HCT116 (cell line): Measurements from ENCODE around the gene FAM53B. TPM values are rescaled to one million over a fixed set of nuclear protein-coding genes. Genes with fewer than 3 reads are reported as not detected.

Experiments used
- ATAC-seq: fragments of 200-7000 bp; cut with Tn5 transposase; 2 replicates; pipeline ENCODE4 v1.9.1; 2020; ENCODE audit warnings: mild to moderate bottlenecking, moderate library complexity
- BruUV-seq: library from RNA; stranded (reverse); fragments of 400-500 nt; replicated peaks from 2 replicates; lab custom pipeline; 2021; lab: Mats Ljungman, UMichigan
- CTCF ChIA-PET: fragments of 300-600 bp; sonication (Branson Sonifier 250); formaldehyde crosslinking; loops from one replicate; lab custom pipeline; 2021; ENCODE audit warnings: antibody characterized with exemption; lab: Charles Lee
- POLR2A ChIA-PET: fragments of 300-600, 350-600 bp; sonication (Branson Sonifier 250); formaldehyde crosslinking; loops from one replicate; lab custom pipeline; 2021; ENCODE audit warnings: antibody characterized with exemption; lab: Charles Lee
- RAD21 ChIA-PET, 2 experiments: fragments of 300-600 bp; sonication (Branson Sonifier 250); formaldehyde crosslinking; loops; one replicate each; lab custom pipeline; 2023; ENCODE audit warnings: low total read pairs in 2 of 2; ENCODE audit not compliant: uncharacterized antibody in 2 of 2, unreplicated experiment in 2 of 2, low non-redundant PET in 1 of 2; lab: Charles Lee
- DNase-seq: peaks from one replicate; pipeline ENCODE4 v3.0.0-alpha.2; 2010; ENCODE audit warnings: low read depth, low spot score
- H2AFZ ChIP-seq: fragments of 200-600 bp; shearing (Covaris generic), sonication (generic); 2 replicates; pipeline ENCODE4 v1.6.1; 2017; ENCODE audit warnings: low read depth, mixed run types, mixed read lengths, antibody characterized with exemption, low read length; ENCODE audit not compliant: poor library complexity, severe bottlenecking
- H3K27ac ChIP-seq: 2 replicates; pipeline ENCODE4 v1.5.1; 2012; ENCODE audit warnings: low read depth, low read length
- H3K27me3 ChIP-seq: fragments of 200-600 bp; sonication (generic); 2 replicates; pipeline ENCODE4 v1.6.1; 2016; ENCODE audit warnings: mixed run types, low read length, mixed read lengths; ENCODE audit not compliant: insufficient read depth
- H3K36me3 ChIP-seq, 2 experiments: fragments of 200-500 bp in 1 of 2; fragments of 200-600 bp in 1 of 2; sonication (Bioruptor generic) in 1 of 2; sonication (generic) in 1 of 2; 2 replicates each; pipeline versions ENCODE4 v1.5.1 to v1.6.1; 2014 to 2016; ENCODE audit warnings: low read length in 2 of 2, inconsistent platforms in 1 of 2, mixed read lengths in 1 of 2, mixed run types in 1 of 2; ENCODE audit not compliant: insufficient read depth in 2 of 2, control insufficient read depth in 1 of 2
- H3K4me1 ChIP-seq, 2 experiments: fragments of 200-600 bp in 1 of 2; sonication (generic) in 1 of 2; 2 replicates each; pipeline versions ENCODE4 v1.5.1 to v1.6.1; 2012 to 2017; ENCODE audit warnings: low read length in 2 of 2, inconsistent platforms in 1 of 2, mild to moderate bottlenecking in 1 of 2, mixed read lengths in 1 of 2, mixed run types in 1 of 2, moderate library complexity in 1 of 2; ENCODE audit not compliant: insufficient read depth in 2 of 2, control insufficient read depth in 1 of 2
- H3K4me2 ChIP-seq: fragments of 200-600 bp; sonication (generic); 2 replicates; pipeline ENCODE4 v1.6.1; 2017; ENCODE audit warnings: mixed run types, low read length, mixed read lengths
- H3K4me3 ChIP-seq, 2 experiments: fragments of 200-600 bp in 1 of 2; sonication (generic) in 1 of 2; replicated peaks in 1 of 2; 2 replicates each; pipeline ENCODE4 v1.5.1; 2011 to 2016; ENCODE audit warnings: low read length in 2 of 2, control low read depth in 1 of 2, low read depth in 1 of 2, mild to moderate bottlenecking in 1 of 2, mixed read lengths in 1 of 2, mixed run types in 1 of 2
- H3K79me2 ChIP-seq: fragments of 200-600 bp; sonication (generic); 2 replicates; pipeline ENCODE4 v1.6.1; 2017; ENCODE audit warnings: mild to moderate bottlenecking, mixed run types, low read length, moderate library complexity, mixed read lengths; ENCODE audit not compliant: insufficient read depth
- H3K9ac ChIP-seq: fragments of 200-600 bp; sonication (generic); 2 replicates; pipeline ENCODE4 v1.6.1; 2016; ENCODE audit warnings: low read length, mixed read lengths
- H3K9me2 ChIP-seq: fragments of 200-600 bp; sonication (generic), shearing (Covaris generic); 2 replicates; pipeline ENCODE4 v1.6.1; 2017; ENCODE audit warnings: mixed run types, mild to moderate bottlenecking, moderate library complexity; ENCODE audit not compliant: insufficient read depth
- H3K9me3 ChIP-seq, 2 experiments: fragments of 200-500 bp in 1 of 2; fragments of 200-600 bp in 1 of 2; sonication (Bioruptor generic) in 1 of 2; sonication (generic) in 1 of 2; 2 replicates each; pipeline ENCODE4 v1.6.1; 2014 to 2017; ENCODE audit warnings: low read length in 2 of 2, mixed read lengths in 2 of 2, inconsistent platforms in 1 of 2, low read depth in 1 of 2, mild to moderate bottlenecking in 1 of 2, mixed run types in 1 of 2, moderate library complexity in 1 of 2; ENCODE audit not compliant: control insufficient read depth in 1 of 2, insufficient read depth in 1 of 2
- H4K20me1 ChIP-seq: fragments of 200-600 bp; sonication (generic), shearing (Covaris generic); 2 replicates; pipeline ENCODE4 v1.6.1; 2017; ENCODE audit warnings: mixed run types, mild to moderate bottlenecking, moderate library complexity; ENCODE audit not compliant: insufficient read depth
- CBX3 ChIP-seq: IDR thresholded peaks from 2 replicates; pipeline ENCODE4 v1.6.1; 2012; ENCODE audit warnings: low read depth
- CEBPB ChIP-seq: IDR thresholded peaks from 2 replicates; pipeline ENCODE4 v1.6.1; 2012; ENCODE audit warnings: low read depth
- JUND ChIP-seq: IDR thresholded peaks from 2 replicates; pipeline ENCODE4 v1.6.1; 2012
- MAX ChIP-seq: IDR thresholded peaks from 2 replicates; pipeline ENCODE4 v1.6.1; 2012
- POLR2A ChIP-seq: IDR thresholded peaks from 2 replicates; pipeline ENCODE4 v1.7.0; 2011; ENCODE audit warnings: borderline replicate concordance; ENCODE audit not compliant: insufficient read depth, insufficient read length; ENCODE audit errors: extremely low read depth
- SRF ChIP-seq: IDR thresholded peaks from 2 replicates; pipeline ENCODE4 v1.6.1; 2012; ENCODE audit warnings: low read depth
- YY1 ChIP-seq: IDR thresholded peaks from 2 replicates; pipeline ENCODE4 v1.6.1; 2011; ENCODE audit warnings: low read length, low read depth, moderate library complexity, mild to moderate bottlenecking; ENCODE audit not compliant: insufficient replicate concordance; ENCODE audit errors: extremely low read depth
- ZBTB33 ChIP-seq: IDR thresholded peaks from 2 replicates; pipeline ENCODE4 v1.6.1; 2011; ENCODE audit warnings: mild to moderate bottlenecking, low read length, moderate library complexity; ENCODE audit not compliant: insufficient replicate concordance; ENCODE audit errors: extremely low read depth
- ZFX ChIP-seq: fragments of 450-650 bp; IDR thresholded peaks from 2 replicates; pipeline ENCODE4 v1.6.1; 2017
- intact Hi-C: fragments of 100-400 bp; cut with micrococcal nuclease; formaldehyde crosslinking; loops from 2 replicates; pipeline ENCODE4 v1.10.0; 2022
- total RNA-seq: library from RNA; stranded (reverse); gene quantifications from one replicate; pipeline ENCODE4 v1.2.1, GENCODE V29; 2021; ENCODE audit not compliant: unreplicated experiment
- TF ChIP-seq, protein P1 (sequence below), 3 experiments: fragments of 200-600 bp in 1 of 3; sonication (generic) in 1 of 3; IDR thresholded peaks in 2 of 3; conservative IDR thresholded peaks in 1 of 3; 2 replicates each; pipeline ENCODE4 v1.5.1; 2012 to 2017; ENCODE audit warnings: low read depth in 2 of 3, low read length in 2 of 3, antibody characterized with exemption in 1 of 3, borderline replicate concordance in 1 of 3, control low read depth in 1 of 3, mild to moderate bottlenecking in 1 of 3, mixed read lengths in 1 of 3, mixed run types in 1 of 3, moderate library complexity in 1 of 3; ENCODE audit not compliant: insufficient read depth in 1 of 3
- TF ChIP-seq, protein P2 (sequence below): IDR thresholded peaks from 2 replicates; pipeline ENCODE4 v1.6.1; 2012

Gene FAM53B
- total RNA-seq, 1 experiment from 2014 or later = 19.6 TPM

GRCh38 chr10:124696446-124697392 is 47.5 kb downstream of the FAM53B start:
- ChIA-PET POLR2A (no interaction called here), RAD21 (no interaction called here), CTCF (no interaction called here)
- no peak overlapping the region for H3K9ac ChIP-seq
- H3K36me3 ChIP-seq = peaks cover 0 to 3% of the 10 kb centered on the region in 2 experiments; a peak in 2 of 4 replicates
- no peaks in the 10 kb centered on the region for H3K9me2 ChIP-seq
- no peak for TF ChIP-seq CEBPB
- TF ChIP-seq, protein P1, sequence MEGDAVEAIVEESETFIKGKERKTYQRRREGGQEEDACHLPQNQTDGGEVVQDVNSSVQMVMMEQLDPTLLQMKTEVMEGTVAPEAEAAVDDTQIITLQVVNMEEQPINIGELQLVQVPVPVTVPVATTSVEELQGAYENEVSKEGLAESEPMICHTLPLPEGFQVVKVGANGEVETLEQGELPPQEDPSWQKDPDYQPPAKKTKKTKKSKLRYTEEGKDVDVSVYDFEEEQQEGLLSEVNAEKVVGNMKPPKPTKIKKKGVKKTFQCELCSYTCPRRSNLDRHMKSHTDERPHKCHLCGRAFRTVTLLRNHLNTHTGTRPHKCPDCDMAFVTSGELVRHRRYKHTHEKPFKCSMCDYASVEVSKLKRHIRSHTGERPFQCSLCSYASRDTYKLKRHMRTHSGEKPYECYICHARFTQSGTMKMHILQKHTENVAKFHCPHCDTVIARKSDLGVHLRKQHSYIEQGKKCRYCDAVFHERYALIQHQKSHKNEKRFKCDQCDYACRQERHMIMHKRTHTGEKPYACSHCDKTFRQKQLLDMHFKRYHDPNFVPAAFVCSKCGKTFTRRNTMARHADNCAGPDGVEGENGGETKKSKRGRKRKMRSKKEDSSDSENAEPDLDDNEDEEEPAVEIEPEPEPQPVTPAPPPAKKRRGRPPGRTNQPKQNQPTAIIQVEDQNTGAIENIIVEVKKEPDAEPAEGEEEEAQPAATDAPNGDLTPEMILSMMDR (IDR thresholded peaks at IDR 0.05 in 2 of 3, conservative IDR thresholded peaks at IDR 0.05 in 1 of 3; ENCODE audit: borderline replicate concordance in 1 of 3, insufficient read depth in 1 of 3, low read depth in 2 of 3, low read length in 2 of 3) = no peak
- no peaks in the 10 kb centered on the region for H4K20me1 ChIP-seq
- no peak overlapping the region for H3K4me3 ChIP-seq
- intact Hi-C loops = no loop called here
- H2AFZ ChIP-seq = no peak overlapping the region
- no peak overlapping the region for H3K4me2 ChIP-seq
- BruUV-seq = no TSS peak
- H3K4me1 ChIP-seq = no peaks in the 10 kb centered on the region
- H3K9me3 ChIP-seq = no peaks in the 10 kb centered on the region
- no peaks in the 10 kb centered on the region for H3K79me2 ChIP-seq
- no peak for DNase-seq
- H3K27me3 ChIP-seq = no peaks in the 10 kb centered on the region
- no peak overlapping the region for H3K27ac ChIP-seq
- no peak for ATAC-seq

GRCh38 chr10:124695259-124695658 is 48.9 kb downstream of the FAM53B start:
- H3K36me3 ChIP-seq = peaks cover 0 to 3% of the 10 kb centered on the region in 2 experiments; a peak in 2 of 4 replicates
- no peak overlapping the region for H3K4me3 ChIP-seq
- no peaks in the 10 kb centered on the region for H3K79me2 ChIP-seq
- no peak overlapping the region for H3K27ac ChIP-seq
- no peak for ATAC-seq
- H3K27me3 ChIP-seq = no peaks in the 10 kb centered on the region
- no peaks in the 10 kb centered on the region for H3K9me2 ChIP-seq
- BruUV-seq = no TSS peak
- no peaks in the 10 kb centered on the region for H3K9me3 ChIP-seq
- no peaks in the 10 kb centered on the region for H3K4me1 ChIP-seq
- no peak for TF ChIP-seq CBX3
- TF ChIP-seq YY1 = no peak
- no peak for TF ChIP-seq POLR2A
- no peak for TF ChIP-seq ZBTB33
- TF ChIP-seq JUND = no peak
- TF ChIP-seq SRF = no peak
- TF ChIP-seq, protein P2, sequence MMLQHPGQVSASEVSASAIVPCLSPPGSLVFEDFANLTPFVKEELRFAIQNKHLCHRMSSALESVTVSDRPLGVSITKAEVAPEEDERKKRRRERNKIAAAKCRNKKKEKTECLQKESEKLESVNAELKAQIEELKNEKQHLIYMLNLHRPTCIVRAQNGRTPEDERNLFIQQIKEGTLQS = no peak
- TF ChIP-seq ZFX = no peak
- TF ChIP-seq MAX = no peak
- TF ChIP-seq, protein P1 (IDR thresholded peaks at IDR 0.05 in 2 of 3, conservative IDR thresholded peaks at IDR 0.05 in 1 of 3; ENCODE audit: borderline replicate concordance in 1 of 3, insufficient read depth in 1 of 3, low read depth in 2 of 3, low read length in 2 of 3) = no peak
- TF ChIP-seq, all 23 proteins: peak for 0
- Histone ChIP-seq H3K4me2 (no peak overlapping the region), H4K20me1 (no peaks in the 10 kb centered on the region), H2AFZ (no peak overlapping the region), H3K9ac (no peak overlapping the region)
- no peak for DNase-seq
- RAD21 ChIA-PET = no interaction called here
- intact Hi-C loops = no loop called here
- POLR2A ChIA-PET = no interaction called here
- CTCF ChIA-PET = no interaction called here
